ENCODE results near the gene JARID2. TPM values are rescaled to one million over a fixed set of nuclear protein-coding genes. Genes with fewer than 3 reads are reported as not detected.

The JARID2 gene
- total and polyA plus RNA-seq, 10 of the 15 experiments (the other 5 are each of a cell fraction or from before 2014, with no cell fraction given), result 4.2 to 21.6 (median 11.7) TPM

DNA sequence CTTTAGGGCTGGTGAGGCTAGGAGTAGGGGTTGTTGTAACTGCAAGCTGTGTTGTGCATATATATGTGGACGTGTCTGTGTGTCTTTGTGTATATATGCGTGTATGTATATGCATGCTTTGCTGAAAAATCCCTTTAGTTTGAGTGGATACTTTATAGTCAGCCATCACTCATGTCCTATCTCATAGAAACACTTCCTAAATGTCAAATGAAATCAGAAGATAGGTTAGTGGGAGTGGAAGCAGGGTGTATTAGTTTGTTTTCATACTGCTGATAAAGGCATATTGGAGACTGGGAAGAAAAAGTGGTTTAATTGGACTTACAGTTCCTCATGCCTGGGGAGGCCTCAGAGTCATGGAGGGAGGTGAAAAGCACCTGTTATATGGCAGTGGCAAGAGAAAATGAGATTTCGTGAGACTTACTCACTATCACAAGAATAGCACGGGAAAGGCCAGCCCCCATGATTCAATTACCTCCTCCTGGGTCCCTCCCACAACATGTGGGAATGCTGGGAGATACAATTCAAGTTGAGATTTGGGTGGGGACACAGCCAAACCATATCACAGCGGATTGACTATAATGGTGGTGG lies 131.1 kb downstream of the JARID2 start:
- Histone ChIP-seq H3K4me1 (ENCODE audit: control insufficient read depth, insufficient read depth, low read length) (peaks cover 4% of the 10 kb centered on the region; the same call in 1 of the 2 replicates), H3K36me3 (ENCODE audit: control insufficient read depth in 2 of 2, insufficient read depth in 2 of 2, low read length in 1 of 2) (peaks cover 7 to 10% of the 10 kb centered on the region in 2 experiments), H3K79me2 (ENCODE audit: control insufficient read depth, insufficient read depth, low read length) (peaks cover 72% of the 10 kb centered on the region), H3K27me3 (replicated peaks in 1 of 2; ENCODE audit: control insufficient read depth in 2 of 2, insufficient read depth in 2 of 2, low read length in 1 of 2) (no peaks in the 10 kb centered on the region), H3K9ac (ENCODE audit: control insufficient read depth, insufficient read depth, low read length) (no peak overlapping the region), H3K4me2 (ENCODE audit: control insufficient read depth, insufficient read depth) (no peak overlapping the region), H3K27ac (ENCODE audit: control insufficient read depth, insufficient read depth) (no peak overlapping the region), H4K20me1 (ENCODE audit: control insufficient read depth, insufficient read depth) (no peaks in the 10 kb centered on the region; the same call in 1 of the 2 replicates), H2AFZ (ENCODE audit: control insufficient read depth, low read depth, low read length) (no peak overlapping the region), H3K9me3 (replicated peaks; ENCODE audit: control insufficient read depth, insufficient read depth, low read length) (no peaks in the 10 kb centered on the region), H3K4me3 (no peak overlapping the region)
- intact Hi-C loops (cut with micrococcal nuclease; ENCODE audit: unreplicated experiment) (no loop called here), in situ Hi-C loops (cut with MboI) (no loop called here)
- POLR2A ChIA-PET, result no interaction called here
- SMC1A ChIA-PET (ENCODE audit: uncharacterized antibody, unreplicated experiment), result interaction anchor here (0.8 to 1.4 kb wide), 2 partner anchors 11 to 15 kb away, joined by 3 to 4 read pairs; no protein-coding TSS in a partner anchor
- BruUV-seq (replicated peaks), result TSS peak; percentile 22
- 86% methylated on average over 5 of the region's 5 CpGs for WGBS (ENCODE audit: insufficient coverage, insufficient replicate concordance, low lambda C conversion rate, missing lambda C conversion rate)
- FAIRE-seq (no peak), DNase-seq (ENCODE audit: low read depth, low spot score) (no peak), ATAC-seq (no peak)
- no peak for TF ChIP-seq CBX3 (IDR thresholded peaks at IDR 0.05; ENCODE audit: borderline replicate concordance, low read depth)
- TF ChIP-seq HCFC1 (IDR thresholded peaks at IDR 0.05; ENCODE audit: low read length), result no peak
- no peak for TF ChIP-seq MTA3 (IDR thresholded peaks at IDR 0.05; ENCODE audit: borderline replicate concordance, low read length)
- no peak for TF ChIP-seq CBFB (IDR thresholded peaks at IDR 0.05; ENCODE audit: low read depth)
- no peak for TF ChIP-seq GATAD2B (conservative IDR thresholded peaks at IDR 0.05; ENCODE audit: low read depth)
- TF ChIP-seq JUND (IDR thresholded peaks at IDR 0.05; ENCODE audit: low read depth, low read length), result no peak
- TF ChIP-seq FOXK2 (IDR thresholded peaks at IDR 0.05), result no peak
- TF ChIP-seq CHD4 (IDR thresholded peaks at IDR 0.05), result no peak
- no peak for TF ChIP-seq LARP7 (IDR thresholded peaks at IDR 0.05)
- TF ChIP-seq HDAC6 (IDR thresholded peaks at IDR 0.05; ENCODE audit: unreplicated experiment), result no peak
- no peak for TF ChIP-seq FOS (IDR thresholded peaks at IDR 0.05; ENCODE audit: borderline replicate concordance, extremely low read depth, insufficient read length)
- TF ChIP-seq NFYB (IDR thresholded peaks at IDR 0.05; ENCODE audit: insufficient read depth, low read depth, low read length), result no peak
- no peak for TF ChIP-seq SMAD5 (IDR thresholded peaks at IDR 0.05; ENCODE audit: low read depth)
- TF ChIP-seq HSF1 (IDR thresholded peaks at IDR 0.05; ENCODE audit: low read depth, low read length), result no peak
- TF ChIP-seq SRF (IDR thresholded peaks at IDR 0.05; ENCODE audit: low read depth in 2 of 2, low read length in 2 of 2), result no peak
- TF ChIP-seq RAD51 (IDR thresholded peaks at IDR 0.05), result no peak
- TF ChIP-seq STAT1 (conservative IDR thresholded peaks at IDR 0.05), result no peak
- RAD21 ChIA-PET (ENCODE audit: unreplicated experiment), result no interaction called here
- CTCF ChIA-PET, result interaction anchor here (0.6 to 1.9 kb wide), 5 partner anchors 11 to 49 kb away, joined by 3 to 8 read pairs (median 4); no protein-coding TSS in a partner anchor
